Measurements from ENCODE around the gene RFX2.

Gene RFX2

GRCh38 chr19:6003976-6004375, 106.3 kb downstream of the RFX2 start:
- H3K9ac ChIP-seq (ENCODE audit: low read depth, low read length, poor library complexity, severe bottlenecking), result no peak overlapping the region
- TF ChIP-seq CTCF (conservative IDR thresholded peaks at IDR 0.05; ENCODE audit: low read length) (no peak), EZH2phosphoT487 (IDR thresholded peaks at IDR 0.05; ENCODE audit: borderline replicate concordance) (no peak)

DNA sequence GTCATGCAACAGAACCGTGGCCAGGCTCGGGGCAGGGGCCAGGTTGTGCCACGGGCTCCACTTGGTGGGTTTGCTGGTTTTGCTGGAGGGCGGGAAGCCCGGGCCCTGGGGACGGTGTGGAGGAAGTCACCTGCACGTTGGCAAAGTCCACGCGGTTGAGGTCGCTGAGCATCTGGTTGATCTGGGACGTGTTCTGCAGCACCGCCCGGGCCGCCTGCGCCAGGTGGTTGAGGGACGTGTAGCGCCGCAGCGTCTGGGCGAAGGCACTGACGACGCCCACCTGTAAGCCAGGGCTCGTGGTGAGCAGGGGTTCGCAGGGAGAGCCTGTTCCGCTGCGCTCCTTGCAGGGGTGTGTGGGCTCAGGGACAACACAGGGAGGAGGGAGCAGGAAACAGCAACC, 107.7 kb downstream of the RFX2 start:
- Histone ChIP-seq H4K20me1 (ENCODE audit: insufficient read depth, low read length, poor library complexity, severe bottlenecking) (no peaks in the 10 kb centered on the region), H3K9me2 (replicated peaks; ENCODE audit: low read depth, low read length) (no peaks in the 10 kb centered on the region), H3K4me1 (ENCODE audit: insufficient read depth, low read length, poor library complexity, severe bottlenecking) (no peaks in the 10 kb centered on the region), H3F3A (ENCODE audit: low read depth) (no peaks in the 10 kb centered on the region), H3K79me2 (ENCODE audit: insufficient read depth, low read length) (no peaks in the 10 kb centered on the region), H3K9me3 (ENCODE audit: insufficient read depth, low read depth, low read length) (no peaks in the 10 kb centered on the region), H3K27me3 (ENCODE audit: insufficient read depth, low read length, poor library complexity, severe bottlenecking) (no peaks in the 10 kb centered on the region), H3K9ac (ENCODE audit: low read depth, low read length, poor library complexity, severe bottlenecking) (no peak overlapping the region), H2AFZ (ENCODE audit: low read length) (no peak overlapping the region), H3K36me3 (ENCODE audit: insufficient read depth, low read length) (no peaks in the 10 kb centered on the region), H3K4me2 (ENCODE audit: low read depth, low read length, poor library complexity, severe bottlenecking) (no peak overlapping the region), H3K4me3 (ENCODE audit: low read length, poor library complexity, severe bottlenecking) (no peak overlapping the region)
- TF ChIP-seq EZH2phosphoT487 (IDR thresholded peaks at IDR 0.05; ENCODE audit: borderline replicate concordance), result no peak

More at GRCh38 chr19:6003976-6004375, 106.3 kb downstream of the RFX2 start:
- Histone ChIP-seq H3K79me2 (ENCODE audit: insufficient read depth, low read length) (no peaks in the 10 kb centered on the region), H3K36me3 (ENCODE audit: insufficient read depth, low read length) (no peaks in the 10 kb centered on the region), H3K27me3 (ENCODE audit: insufficient read depth, low read length, poor library complexity, severe bottlenecking) (no peaks in the 10 kb centered on the region), H3K4me1 (ENCODE audit: insufficient read depth, low read length, poor library complexity, severe bottlenecking) (no peaks in the 10 kb centered on the region), H3K9me3 (ENCODE audit: insufficient read depth, low read depth, low read length) (no peaks in the 10 kb centered on the region), H2AFZ (ENCODE audit: low read length) (no peak overlapping the region), H3K4me2 (ENCODE audit: low read depth, low read length, poor library complexity, severe bottlenecking) (no peak overlapping the region), H4K20me1 (ENCODE audit: insufficient read depth, low read length, poor library complexity, severe bottlenecking) (no peaks in the 10 kb centered on the region), H3K4me3 (ENCODE audit: low read length, poor library complexity, severe bottlenecking) (no peak overlapping the region), H3K9me2 (replicated peaks; ENCODE audit: low read depth, low read length) (no peaks in the 10 kb centered on the region), H3F3A (ENCODE audit: low read depth) (no peaks in the 10 kb centered on the region)

DNA sequence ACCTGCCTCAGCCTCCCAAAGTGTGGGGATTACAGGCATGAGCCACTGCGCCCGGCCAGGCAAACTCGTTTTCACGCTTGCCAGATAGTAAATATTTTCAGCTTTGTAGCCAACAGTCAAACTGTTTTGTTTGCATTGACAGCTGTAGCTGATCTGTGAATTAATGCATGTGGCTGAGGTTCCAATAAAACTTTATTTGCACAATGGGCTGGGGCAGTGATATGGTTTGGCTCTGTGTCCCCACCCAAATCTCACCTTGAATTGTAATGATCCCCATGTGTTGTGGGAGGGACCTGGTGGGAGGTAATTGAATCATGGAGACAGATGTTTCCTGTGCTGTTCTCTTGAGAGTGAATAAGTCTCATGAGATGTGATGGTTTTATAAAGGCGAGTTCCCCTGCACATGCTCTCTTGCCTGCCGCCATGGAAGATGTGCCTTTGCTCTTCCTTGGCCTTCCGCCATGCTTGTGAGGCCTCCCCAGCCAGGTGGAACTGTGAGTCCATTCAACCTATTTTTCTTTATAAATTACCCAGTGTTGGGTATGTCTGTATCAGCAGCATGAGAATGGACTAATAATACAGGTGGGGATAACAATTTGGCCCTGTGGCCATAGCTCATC, 110.0 kb downstream of the RFX2 start:
- Histone ChIP-seq H3K9me3 (ENCODE audit: insufficient read depth, low read depth, low read length) (no peaks in the 10 kb centered on the region), H4K20me1 (ENCODE audit: insufficient read depth, low read length, poor library complexity, severe bottlenecking) (no peaks in the 10 kb centered on the region), H3K36me3 (ENCODE audit: insufficient read depth, low read length) (no peaks in the 10 kb centered on the region), H3K9ac (ENCODE audit: low read depth, low read length, poor library complexity, severe bottlenecking) (no peak overlapping the region), H3K79me2 (ENCODE audit: insufficient read depth, low read length) (no peaks in the 10 kb centered on the region), H3K4me2 (ENCODE audit: low read depth, low read length, poor library complexity, severe bottlenecking) (no peak overlapping the region), H2AFZ (ENCODE audit: low read length) (no peak overlapping the region), H3K4me1 (ENCODE audit: insufficient read depth, low read length, poor library complexity, severe bottlenecking) (no peaks in the 10 kb centered on the region), H3F3A (ENCODE audit: low read depth) (no peaks in the 10 kb centered on the region), H3K4me3 (ENCODE audit: low read length, poor library complexity, severe bottlenecking) (no peak overlapping the region), H3K9me2 (replicated peaks; ENCODE audit: low read depth, low read length) (no peaks in the 10 kb centered on the region), H3K27me3 (ENCODE audit: insufficient read depth, low read length, poor library complexity, severe bottlenecking) (no peaks in the 10 kb centered on the region)
- TF ChIP-seq EZH2phosphoT487 (IDR thresholded peaks at IDR 0.05; ENCODE audit: borderline replicate concordance), result no peak
- no peak for TF ChIP-seq CTCF (conservative IDR thresholded peaks at IDR 0.05; ENCODE audit: low read length)

- Histone ChIP-seq H3K4me3 (ENCODE audit: low read length, poor library complexity, severe bottlenecking) (no peak overlapping the region), H3K36me3 (ENCODE audit: insufficient read depth, low read length) (no peaks in the 10 kb centered on the region), H3K79me2 (ENCODE audit: insufficient read depth, low read length) (no peaks in the 10 kb centered on the region), H3F3A (ENCODE audit: low read depth) (no peaks in the 10 kb centered on the region), H2AFZ (ENCODE audit: low read length) (no peak overlapping the region), H3K4me2 (ENCODE audit: low read depth, low read length, poor library complexity, severe bottlenecking) (no peak overlapping the region), H3K9me2 (replicated peaks; ENCODE audit: low read depth, low read length) (no peaks in the 10 kb centered on the region), H4K20me1 (ENCODE audit: insufficient read depth, low read length, poor library complexity, severe bottlenecking) (no peaks in the 10 kb centered on the region), H3K9me3 (ENCODE audit: insufficient read depth, low read depth, low read length) (no peaks in the 10 kb centered on the region), H3K4me1 (ENCODE audit: insufficient read depth, low read length, poor library complexity, severe bottlenecking) (no peaks in the 10 kb centered on the region), H3K9ac (ENCODE audit: low read depth, low read length, poor library complexity, severe bottlenecking) (no peak overlapping the region), H3K27me3 (ENCODE audit: insufficient read depth, low read length, poor library complexity, severe bottlenecking) (no peaks in the 10 kb centered on the region)
- no peak for TF ChIP-seq CTCF (conservative IDR thresholded peaks at IDR 0.05; ENCODE audit: low read length)
- TF ChIP-seq EZH2phosphoT487 (IDR thresholded peaks at IDR 0.05; ENCODE audit: borderline replicate concordance), result no peak
These were observed 110.6 kb downstream of the RFX2 start for GRCh38 chr19:5999693-6000092.

Measured in Loucy (cell line).